Tibial nerve (tissue), 4 donors: Measurements from ENCODE around the gene DLG4. TPM values are rescaled to one million over a fixed set of nuclear protein-coding genes. Genes with fewer than 3 reads are reported as not detected.

Source experiments
- DNase-seq, 2 donors: peaks; one replicate each; pipeline ENCODE4 v3.0.0-alpha.2; 2019; ENCODE audit warnings: low spot score in 2 of 2
- H3K27ac ChIP-seq, 4 donors: fragments of 200-600 bp; sonication (generic) in 3 of 4; one replicate each; pipeline ENCODE4 v1.5.1; 2017 to 2019; ENCODE audit warnings: mild to moderate bottlenecking in 1 of 4
- H3K27me3 ChIP-seq, 2 donors: fragments of 200-600 bp; sonication (generic) in 1 of 2; one replicate each; pipeline versions ENCODE4 v1.5.1 to v1.6.0; 2017 to 2019
- H3K36me3 ChIP-seq, 3 donors: fragments of 200-600 bp; sonication (generic); one replicate each; pipeline ENCODE4 v1.5.1; 2018 to 2019
- H3K4me1 ChIP-seq, 4 donors: fragments of 200-600 bp; sonication (generic) in 3 of 4; one replicate each; pipeline ENCODE4 v1.5.1; 2017 to 2019
- H3K4me3 ChIP-seq, 4 donors: fragments of 200-600 bp; sonication (generic) in 3 of 4; one replicate each; pipeline ENCODE4 v1.5.1; 2017 to 2019; ENCODE audit warnings: mild to moderate bottlenecking in 1 of 4, moderate library complexity in 1 of 4
- H3K9me3 ChIP-seq, 4 donors: fragments of 200-600 bp; sonication (generic) in 3 of 4; one replicate each; pipeline ENCODE4 v1.5.1; 2017 to 2019
- EP300 ChIP-seq, 2 donors: sonication (generic); formaldehyde crosslinking; IDR thresholded peaks; one replicate each; pipeline ENCODE4 v1.6.1; 2017; ENCODE audit warnings: antibody characterized with exemption in 2 of 2, mild to moderate bottlenecking in 1 of 2
- POLR2A ChIP-seq, 2 donors: fragments of 450-650 bp; IDR thresholded peaks; one replicate each; pipeline ENCODE4 v1.6.1; 2017; ENCODE audit warnings: antibody characterized with exemption in 2 of 2, mild to moderate bottlenecking in 2 of 2, moderate library complexity in 2 of 2
- WGBS, 2 donors: methylation state at CpG; one replicate each; pipeline ENCODE4 v1.1.5; 2018; 5-methylcytosine and 5-hydroxymethylcytosine counted together
- total RNA-seq, 4 donors: library from RNA; depleted of rRNA; stranded (reverse); fragments of >200 nt; gene quantifications; one replicate each; pipeline ENCODE4 v1.1.0, GENCODE V29; 2016
- TF ChIP-seq, protein P1 (sequence below), 5 experiments: fragments of 200-600 bp in 3 of 5; fragments of 450-650 bp in 2 of 5; sonication (generic) in 3 of 5; IDR thresholded peaks; one replicate each; pipeline ENCODE4 v1.5.1; 2016 to 2019; ENCODE audit warnings: antibody characterized with exemption in 5 of 5, mild to moderate bottlenecking in 3 of 5, moderate library complexity in 2 of 5

Gene DLG4
- total RNA-seq, 4 donors from 2014 or later, result 7.3 to 22.8 (median 16.1) TPM

DNA sequence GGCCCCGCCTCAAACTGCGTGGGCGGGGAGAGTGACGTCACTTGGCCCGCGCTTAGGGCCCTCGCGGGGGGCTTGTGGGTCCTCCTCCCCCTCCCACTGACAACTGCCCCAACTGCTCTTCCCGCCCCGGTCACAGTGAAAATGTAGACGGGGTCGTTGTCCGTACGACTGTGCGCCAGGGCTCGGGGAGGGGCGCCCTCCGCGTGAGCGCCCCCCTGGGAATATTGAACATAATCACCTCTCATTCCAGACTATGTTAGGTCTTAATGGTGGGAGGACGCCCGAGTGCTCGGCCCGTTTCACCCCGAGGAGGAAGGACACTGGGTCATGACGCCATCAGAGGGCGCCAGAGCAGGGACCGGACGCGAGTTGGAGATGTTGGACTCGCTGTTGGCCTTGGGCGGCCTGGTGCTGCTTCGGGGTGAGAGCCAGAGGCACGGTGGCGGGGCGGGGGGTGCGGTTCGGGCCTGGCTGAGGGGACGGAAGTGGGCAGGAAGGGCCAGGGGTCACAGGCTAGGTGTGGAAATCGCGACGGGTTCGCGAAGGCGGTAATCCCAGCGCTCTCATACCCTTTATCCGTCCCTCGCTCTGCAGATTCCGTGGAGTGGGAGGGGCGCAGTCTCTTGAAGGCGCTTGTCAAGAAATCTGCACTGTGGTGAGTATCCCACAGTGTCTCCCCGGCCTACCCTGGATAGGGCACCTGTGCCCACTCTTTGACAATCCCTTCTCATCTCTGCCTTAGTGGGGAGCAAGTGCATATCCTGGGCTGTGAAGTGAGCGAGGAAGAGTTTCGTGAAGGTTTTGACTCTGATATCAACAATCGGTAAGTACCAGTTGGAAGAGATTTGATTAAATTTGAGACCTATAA, 32.8 kb upstream of the DLG4 start, which contains the start of gene ELP5:
Gene ELP5, plus strand, starts transcription at position 40 of the 868 bp plus-strand sequence. Its CDS starts 336 bp downstream, at position 376.
- WGBS, 2 donors, result 1 to 3% methylated on average over 25 to 32 of the region's 55 CpGs
- TF ChIP-seq POLR2A (IDR thresholded peaks at IDR 0.05) (peak in 1 of 2 donors; percentile 66), EP300 (IDR thresholded peaks at IDR 0.05) (peak in 1 of 2 donors; percentile 91)
- TF ChIP-seq, protein P1, sequence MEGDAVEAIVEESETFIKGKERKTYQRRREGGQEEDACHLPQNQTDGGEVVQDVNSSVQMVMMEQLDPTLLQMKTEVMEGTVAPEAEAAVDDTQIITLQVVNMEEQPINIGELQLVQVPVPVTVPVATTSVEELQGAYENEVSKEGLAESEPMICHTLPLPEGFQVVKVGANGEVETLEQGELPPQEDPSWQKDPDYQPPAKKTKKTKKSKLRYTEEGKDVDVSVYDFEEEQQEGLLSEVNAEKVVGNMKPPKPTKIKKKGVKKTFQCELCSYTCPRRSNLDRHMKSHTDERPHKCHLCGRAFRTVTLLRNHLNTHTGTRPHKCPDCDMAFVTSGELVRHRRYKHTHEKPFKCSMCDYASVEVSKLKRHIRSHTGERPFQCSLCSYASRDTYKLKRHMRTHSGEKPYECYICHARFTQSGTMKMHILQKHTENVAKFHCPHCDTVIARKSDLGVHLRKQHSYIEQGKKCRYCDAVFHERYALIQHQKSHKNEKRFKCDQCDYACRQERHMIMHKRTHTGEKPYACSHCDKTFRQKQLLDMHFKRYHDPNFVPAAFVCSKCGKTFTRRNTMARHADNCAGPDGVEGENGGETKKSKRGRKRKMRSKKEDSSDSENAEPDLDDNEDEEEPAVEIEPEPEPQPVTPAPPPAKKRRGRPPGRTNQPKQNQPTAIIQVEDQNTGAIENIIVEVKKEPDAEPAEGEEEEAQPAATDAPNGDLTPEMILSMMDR (IDR thresholded peaks at IDR 0.05), result peak; percentile 23 to 53 (median 35)
- Histone ChIP-seq H3K4me3 (peak within 1 kb of the TSS; percentile 69 to 99 (median 89)), H3K4me1 (peaks cover 0 to 50% (median 30%) of the 10 kb centered on the region in 4 donors), H3K9me3 (no peaks in the 10 kb centered on the region), H3K27ac (peak within 1 kb of the TSS; percentile 96 to 100 (median 99)), H3K27me3 (no peaks in the 10 kb centered on the region), H3K36me3 (peaks cover 0 to 38% (median 0%) of the 10 kb centered on the region in 3 donors)
- DNase-seq, result peak; percentile 89 to 95

DNA sequence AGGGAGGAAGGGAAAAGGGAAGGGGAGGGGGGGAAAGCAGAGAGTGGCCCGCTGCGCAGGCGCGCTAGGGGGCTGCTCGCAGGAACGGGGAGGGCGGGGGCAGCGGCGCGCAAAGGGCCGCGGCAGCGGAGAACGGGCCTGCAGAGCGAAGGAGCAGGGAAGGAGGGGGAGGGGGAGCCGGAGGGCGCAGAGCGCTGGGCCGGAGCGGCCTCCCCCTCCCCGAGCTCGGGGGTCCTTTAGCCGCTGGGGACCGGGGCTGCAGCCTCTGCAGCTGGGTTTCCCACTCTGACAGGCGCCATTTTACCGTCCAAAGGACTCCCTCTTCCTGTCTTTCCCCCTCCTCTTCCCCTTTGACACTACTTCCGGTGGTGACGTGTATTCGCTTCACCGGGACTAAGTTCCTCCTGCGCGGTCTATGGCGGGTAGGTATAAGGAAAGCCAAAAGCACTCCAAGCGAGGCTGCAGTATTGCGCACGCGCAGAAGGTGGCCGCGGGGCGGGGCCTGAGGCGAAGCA, 32.1 kb upstream of the DLG4 start, which contains the start of gene CTDNEP1:
Gene CTDNEP1, minus strand, starts transcription at position 74 of the 515 bp plus-strand sequence. CDS start 438 bp downstream, outside the sequence.
- H3K27me3 ChIP-seq, result no peaks in the 10 kb centered on the region

DNA sequence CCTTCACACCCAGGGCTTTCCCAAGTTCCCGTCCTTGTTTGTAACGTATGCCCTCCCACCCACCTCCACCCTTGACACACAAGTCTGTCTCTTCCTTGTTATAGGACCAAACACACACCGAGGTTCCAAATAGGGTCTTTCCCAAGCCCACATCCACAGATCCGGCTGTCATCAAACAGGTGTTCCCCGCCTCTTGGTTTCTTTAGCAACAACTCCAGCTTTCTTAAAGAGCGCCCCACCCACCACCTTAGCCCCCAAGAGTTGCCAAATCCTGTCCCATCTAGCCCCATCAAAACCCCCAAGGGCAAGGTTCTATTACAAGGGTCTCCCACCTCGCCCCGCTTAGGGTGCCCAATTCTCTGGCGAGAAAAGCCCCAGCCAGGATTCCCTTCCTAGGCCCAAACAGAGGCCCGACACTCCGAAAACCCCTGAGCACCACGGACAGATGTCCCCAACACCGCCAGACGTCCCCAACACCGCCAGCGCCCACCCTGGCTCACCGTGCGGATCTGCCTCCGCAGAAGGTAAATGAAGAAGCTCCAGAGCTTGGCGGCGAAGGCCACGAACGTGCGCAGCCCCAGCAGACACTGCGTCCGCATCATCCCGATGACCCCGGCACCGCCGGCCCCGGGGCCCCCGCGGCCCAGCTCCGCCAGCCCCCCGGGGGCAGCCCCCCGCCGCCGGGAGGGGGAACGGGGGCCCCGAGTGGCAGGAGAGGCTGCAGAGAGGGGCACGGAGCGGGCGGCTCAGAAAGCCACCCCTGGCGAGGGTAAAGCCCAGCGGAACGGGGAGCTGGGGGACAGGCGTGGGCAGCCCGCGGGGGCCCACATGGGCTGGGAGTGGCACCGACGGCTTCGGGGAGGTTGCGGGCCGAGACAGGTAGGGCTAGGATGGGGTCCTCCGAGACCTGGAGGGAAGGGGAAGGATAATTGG, 31.3 kb upstream of the DLG4 start:
- Histone ChIP-seq H3K36me3 (peaks cover 0 to 35% (median 3%) of the 10 kb centered on the region in 3 donors), H3K27me3 (no peaks in the 10 kb centered on the region), H3K9me3 (no peaks in the 10 kb centered on the region), H3K4me3 (peak overlapping the region; percentile 69 to 99 (median 89)), H3K27ac (peak overlapping the region; percentile 96 to 100 (median 99)), H3K4me1 (peaks cover 0 to 57% (median 30%) of the 10 kb centered on the region in 4 donors)
- WGBS, 2 donors, result 1 to 2% methylated on average over 24 to 32 of the region's 55 CpGs
- no peak for DNase-seq
- TF ChIP-seq, protein P1 (IDR thresholded peaks at IDR 0.05), result no peak
- TF ChIP-seq EP300 (IDR thresholded peaks at IDR 0.05) (no peak), POLR2A (IDR thresholded peaks at IDR 0.05) (no peak)

More for the DNA sequence above, 32.1 kb upstream of the DLG4 start, which contains the start of gene CTDNEP1:
- H3K4me1 ChIP-seq, result peaks cover 0 to 57% (median 30%) of the 10 kb centered on the region in 4 donors
- peak within 1 kb of the TSS; percentile 69 to 99 (median 89) for H3K4me3 ChIP-seq
- H3K9me3 ChIP-seq, result no peaks in the 10 kb centered on the region
- H3K36me3 ChIP-seq, result peaks cover 0 to 35% (median 0%) of the 10 kb centered on the region in 3 donors
- TF ChIP-seq, protein P1 (IDR thresholded peaks at IDR 0.05), result no peak
- TF ChIP-seq POLR2A (IDR thresholded peaks at IDR 0.05) (peak; percentile 58 to 66), EP300 (IDR thresholded peaks at IDR 0.05) (peak in 1 of 2 donors; percentile 99)
- peak within 1 kb of the TSS; percentile 96 to 100 (median 99) for H3K27ac ChIP-seq
- peak; percentile 96 to 98 for DNase-seq
- WGBS, 2 donors, result 0 to 2% methylated on average over 40 to 41 of the region's 41 CpGs

DNA sequence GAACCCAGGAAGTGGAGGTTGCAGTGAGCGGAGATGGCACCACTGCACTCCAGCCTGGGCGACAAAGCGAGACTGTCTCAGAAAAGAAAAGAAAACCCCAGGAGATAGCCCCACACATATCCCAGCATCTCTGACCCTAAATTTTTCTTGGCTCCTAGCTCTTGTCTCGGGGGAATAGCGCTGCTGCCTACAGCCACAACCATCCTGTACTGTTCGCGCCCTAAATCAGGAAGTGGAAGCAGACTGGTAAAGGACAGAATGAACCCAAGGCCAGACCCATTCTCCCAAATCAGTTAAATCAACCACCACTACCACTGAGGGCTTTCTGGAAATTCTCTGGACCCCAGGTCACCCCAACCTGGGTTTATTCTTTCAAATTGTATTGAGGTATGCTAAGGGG, 30.2 kb upstream of the DLG4 start:
- H3K27me3 ChIP-seq, result no peaks in the 10 kb centered on the region
- peaks cover 3 to 35% (median 14%) of the 10 kb centered on the region in 3 donors for H3K36me3 ChIP-seq
- H3K9me3 ChIP-seq, result no peaks in the 10 kb centered on the region
- peak overlapping the region in 3 of 4 donors; percentile 39 to 99 (median 99) for H3K27ac ChIP-seq
- peak overlapping the region in 2 of 4 donors; percentile 91 to 99 for H3K4me3 ChIP-seq
- WGBS, 2 donors, result 75 to 77% methylated on average over 7 of the region's 7 CpGs
- DNase-seq, result no peak
- TF ChIP-seq POLR2A (IDR thresholded peaks at IDR 0.05) (no peak), EP300 (IDR thresholded peaks at IDR 0.05) (no peak)
- TF ChIP-seq, protein P1 (IDR thresholded peaks at IDR 0.05), result no peak
- H3K4me1 ChIP-seq, result peaks cover 0 to 57% (median 30%) of the 10 kb centered on the region in 4 donors
